H1 (cell line): ENCODE measurements around the gene LRRC15. TPM values are rescaled to one million over a fixed set of nuclear protein-coding genes. Genes with fewer than 3 reads are reported as not detected.

Experiments used
- polyA plus RNA-seq, 7 experiments: library from polyadenylated mRNA; depleted of rRNA in 3 of 7; stranded (reverse) in 5 of 7; unstranded in 2 of 7; fragments of >200 nt in 5 of 7; fragments of 200-250 nt in 2 of 7; gene quantifications; 1 replicate in 5 of 7; 2 replicates in 1 of 7; 4 replicates in 1 of 7; pipeline versions ENCODE4 v1.2.1 to v1.2.3, GENCODE V29; 2011 to 2013; ENCODE audit warnings: missing spikeins in 2 of 7, mixed read lengths in 2 of 7
- total RNA-seq: library from RNA; stranded (reverse); fragmentation: NEBNext Ultra II Directional; extraction: Animal tissue kit (Norgen Biotek cat#: 25700); gene quantifications from 2 replicates; pipeline ENCODE4 v1.2.1, GENCODE V29; 2021
- TF ChIP-seq, protein P1 (sequence below): IDR thresholded peaks from 2 replicates; pipeline ENCODE4 v1.6.1; 2011; ENCODE audit warnings: low read depth, mild to moderate bottlenecking, low read length; ENCODE audit not compliant: insufficient read depth

The LRRC15 gene
- total and polyA plus RNA-seq, 2 of the 8 experiments (the other 6 are each of a cell fraction or from before 2014, with no cell fraction given) = 0.15 to 0.37 TPM

DNA sequence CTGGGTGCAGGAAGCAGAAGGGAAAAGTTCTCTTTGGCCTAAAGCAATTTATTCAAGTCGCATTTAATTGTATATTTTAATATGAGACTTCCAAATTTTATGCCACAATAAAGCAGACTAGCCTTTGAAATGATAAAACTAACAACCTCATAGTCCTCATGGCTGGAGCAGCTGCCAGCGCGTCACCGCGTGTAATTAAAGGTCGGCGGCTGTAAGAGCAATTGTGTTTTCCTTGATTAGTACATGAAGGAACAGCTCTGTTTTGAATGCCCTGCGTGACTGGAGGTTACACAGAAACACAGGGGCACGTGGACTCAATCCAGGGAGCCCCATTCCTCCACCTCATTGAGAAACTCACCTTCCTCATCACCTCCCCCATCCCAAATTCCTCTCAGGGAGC lies 10.1 kb upstream of the LRRC15 start (continued):
- TF ChIP-seq, protein P1, sequence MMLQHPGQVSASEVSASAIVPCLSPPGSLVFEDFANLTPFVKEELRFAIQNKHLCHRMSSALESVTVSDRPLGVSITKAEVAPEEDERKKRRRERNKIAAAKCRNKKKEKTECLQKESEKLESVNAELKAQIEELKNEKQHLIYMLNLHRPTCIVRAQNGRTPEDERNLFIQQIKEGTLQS = no peak
